Hepatocyte (in vitro differentiated cells): ENCODE data around the gene IL17F. TPM values are rescaled to one million over a fixed set of nuclear protein-coding genes. Genes with fewer than 3 reads are reported as not detected.

ENCODE experiments used
- DNase-seq: peaks from one replicate; pipeline ENCODE4 v3.0.0-alpha.2; 2016; ENCODE audit warnings: low spot score
- H2AFZ ChIP-seq: fragments of 200-600 bp; sonication (generic); 2 replicates; pipeline ENCODE4 v1.6.0; 2016; ENCODE audit warnings: antibody characterized with exemption, mild to moderate bottlenecking
- H3K27ac ChIP-seq: fragments of 200-600 bp; sonication (generic); 2 replicates; pipeline ENCODE4 v1.5.1; 2016; ENCODE audit warnings: mild to moderate bottlenecking
- H3K27me3 ChIP-seq: fragments of 200-600 bp; sonication (generic); 2 replicates; pipeline ENCODE4 v1.6.1; 2016
- H3K36me3 ChIP-seq: fragments of 200-600 bp; sonication (generic); replicated peaks from 2 replicates; pipeline ENCODE4 v1.5.1; 2016; ENCODE audit warnings: low read depth; ENCODE audit not compliant: insufficient read depth
- H3K4me1 ChIP-seq: fragments of 200-600 bp; sonication (generic); 2 replicates; pipeline ENCODE4 v1.5.1; 2016; ENCODE audit warnings: mild to moderate bottlenecking, moderate library complexity; ENCODE audit not compliant: insufficient read depth
- H3K4me2 ChIP-seq: fragments of 200-600 bp; sonication (generic); 2 replicates; pipeline ENCODE4 v1.6.0; 2016
- H3K4me3 ChIP-seq: fragments of 200-600 bp; sonication (generic); 2 replicates; pipeline ENCODE4 v1.5.1; 2016; ENCODE audit warnings: mild to moderate bottlenecking
- H3K79me2 ChIP-seq: fragments of 200-600 bp; sonication (generic); 2 replicates; pipeline ENCODE4 v1.6.0; 2017; ENCODE audit warnings: mild to moderate bottlenecking
- H3K9me2 ChIP-seq: fragments of 200-600 bp; sonication (generic); replicated peaks from 2 replicates; pipeline ENCODE4 v1.6.0; 2017; ENCODE audit warnings: mild to moderate bottlenecking; ENCODE audit not compliant: insufficient read depth
- H3K9me3 ChIP-seq: fragments of 200-600 bp; sonication (generic); 2 replicates; pipeline ENCODE4 v1.5.1; 2016; ENCODE audit warnings: low read depth, mild to moderate bottlenecking
- H4K20me1 ChIP-seq: fragments of 200-600 bp; sonication (generic); 2 replicates; pipeline ENCODE4 v1.6.0; 2016; ENCODE audit warnings: mild to moderate bottlenecking; ENCODE audit not compliant: insufficient read depth, poor library complexity, severe bottlenecking
- CTCF ChIP-seq: fragments of 200-600 bp; sonication (generic); IDR thresholded peaks from 2 replicates; pipeline ENCODE4 v1.5.1; 2016; ENCODE audit warnings: antibody characterized with exemption, mild to moderate bottlenecking; ENCODE audit not compliant: poor library complexity
- EZH2 ChIP-seq: fragments of 200-600 bp; sonication (generic); IDR thresholded peaks from 2 replicates; pipeline ENCODE4 v1.6.1; 2016; ENCODE audit warnings: antibody characterized with exemption, mild to moderate bottlenecking, borderline replicate concordance
- EZH2phosphoT487 ChIP-seq: fragments of 200-600 bp; sonication (generic); IDR thresholded peaks from one replicate; pipeline ENCODE4 v1.6.1; 2018; ENCODE audit warnings: antibody characterized with exemption, mild to moderate bottlenecking, low read depth, moderate library complexity; ENCODE audit not compliant: unreplicated experiment, severe bottlenecking
- WGBS: methylation state at CpG from one replicate; pipeline ENCODE4 v1.1.6; 2016; ENCODE audit warnings: low lambda C conversion rate; ENCODE audit errors: missing lambda C conversion rate; 5-methylcytosine and 5-hydroxymethylcytosine counted together
- polyA plus RNA-seq: library from polyadenylated mRNA; unstranded; fragments of >200 nt; fragmentation: Nextera tagmentation; extraction: Ambion mirVana; gene quantifications from 2 replicates; pipeline ENCODE4 v1.2.1, GENCODE V29; 2016
- total RNA-seq: library from RNA; depleted of rRNA; stranded (reverse); fragments of >200 nt; gene quantifications from 2 replicates; pipeline ENCODE4 v1.2.3, GENCODE V29; 2014

The IL17F gene
- total RNA-seq (not detected in 2 replicates), polyA plus RNA-seq (not detected in 2 replicates)

DNA sequence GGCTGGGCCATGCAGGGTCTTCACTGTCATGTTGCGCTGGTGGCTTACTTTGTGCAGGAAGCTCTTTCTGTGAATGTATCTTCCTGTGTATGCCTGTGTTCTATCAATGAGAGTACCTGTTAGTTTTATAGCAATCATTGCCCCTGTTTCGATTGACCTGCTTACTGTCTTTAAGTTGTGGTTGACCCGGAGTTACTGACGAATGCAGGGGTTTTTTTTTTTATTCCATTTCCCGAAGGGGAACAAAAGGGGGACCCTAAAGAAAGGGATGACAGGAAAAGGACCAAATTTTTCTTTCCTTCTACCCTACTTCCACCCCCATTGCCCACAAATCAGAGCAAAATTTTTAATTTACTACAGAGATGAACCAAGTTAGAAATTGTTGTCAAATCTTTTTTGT, at the start of gene IL17F:
IL17F (minus strand) TSS at position 101 of the 400 bp plus-strand sequence; CDS start at position 30, 71 bp downstream.
- H2AFZ ChIP-seq: no peak within 1 kb of the TSS
- no peaks in the 10 kb centered on the region for H3K27me3 ChIP-seq
- no peak within 1 kb of the TSS for H3K27ac ChIP-seq
- H3K79me2 ChIP-seq: no peaks in the 10 kb centered on the region
- no peak for DNase-seq
- H3K4me1 ChIP-seq: no peaks in the 10 kb centered on the region
- 92% methylated on average over 5 of the region's 5 CpGs for WGBS
- TF ChIP-seq CTCF (no peak), EZH2 (no peak), EZH2phosphoT487 (no peak)
- H3K4me2 ChIP-seq: no peak within 1 kb of the TSS
- no peaks in the 10 kb centered on the region for H3K36me3 ChIP-seq
- no peaks in the 10 kb centered on the region for H3K9me2 ChIP-seq
- H3K9me3 ChIP-seq: no peaks in the 10 kb centered on the region
- H3K4me3 ChIP-seq: no peak within 1 kb of the TSS
- H4K20me1 ChIP-seq: no peaks in the 10 kb centered on the region

GRCh38 chr6:52293067-52293466, 48.8 kb upstream of the IL17F start:
- Histone ChIP-seq H3K4me3 (no peak overlapping the region), H3K79me2 (no peaks in the 10 kb centered on the region), H3K4me2 (no peak overlapping the region), H3K27ac (no peak overlapping the region), H3K4me1 (no peaks in the 10 kb centered on the region), H4K20me1 (no peaks in the 10 kb centered on the region), H2AFZ (no peak overlapping the region), H3K27me3 (no peaks in the 10 kb centered on the region), H3K9me3 (no peaks in the 10 kb centered on the region), H3K36me3 (no peaks in the 10 kb centered on the region), H3K9me2 (no peaks in the 10 kb centered on the region)
- TF ChIP-seq EZH2phosphoT487 (no peak), CTCF (no peak), EZH2 (no peak)
- DNase-seq: no peak

GRCh38 chr6:52288841-52289240, 44.5 kb upstream of the IL17F start:
- DNase-seq: no peak
- no peaks in the 10 kb centered on the region for H3K36me3 ChIP-seq
- TF ChIP-seq EZH2 (no peak), EZH2phosphoT487 (no peak), CTCF (no peak)
- H3K9me3 ChIP-seq: no peaks in the 10 kb centered on the region
- no peak overlapping the region for H3K4me3 ChIP-seq
- peaks cover 4% of the 10 kb centered on the region for H3K79me2 ChIP-seq
- H3K4me1 ChIP-seq: no peaks in the 10 kb centered on the region
- H3K4me2 ChIP-seq: no peak overlapping the region
- WGBS: 89% methylated on average over 2 of the region's 2 CpGs
- H3K27ac ChIP-seq: no peak overlapping the region
- H3K27me3 ChIP-seq: no peaks in the 10 kb centered on the region
- no peaks in the 10 kb centered on the region for H3K9me2 ChIP-seq
- no peaks in the 10 kb centered on the region for H4K20me1 ChIP-seq
- H2AFZ ChIP-seq: no peak overlapping the region

DNA sequence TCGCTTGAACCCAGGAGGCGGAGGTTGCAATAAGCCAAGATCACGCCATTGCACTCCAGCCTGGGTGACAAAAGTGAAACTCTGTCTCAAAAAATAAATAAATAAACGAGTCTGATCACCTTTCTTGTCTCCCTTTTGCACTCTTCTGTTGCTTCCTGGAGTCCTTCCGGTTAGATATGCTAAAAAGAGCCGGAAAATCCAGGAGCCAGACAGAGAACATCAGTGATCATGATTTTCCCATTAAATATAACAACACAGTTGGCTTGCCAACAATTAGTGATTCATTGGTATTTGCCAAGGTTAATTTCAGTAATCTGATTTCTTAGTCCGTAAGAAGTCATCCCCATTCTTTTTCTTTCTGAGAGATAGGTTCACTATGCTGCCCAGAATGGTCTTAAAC, 43.9 kb upstream of the IL17F start:
- 97% methylated on average over 7 of the region's 7 CpGs for WGBS
- DNase-seq: no peak
- no peaks in the 10 kb centered on the region for H3K27me3 ChIP-seq
- peaks cover 10% of the 10 kb centered on the region for H3K79me2 ChIP-seq
- no peaks in the 10 kb centered on the region for H4K20me1 ChIP-seq
- H3K9me3 ChIP-seq: no peaks in the 10 kb centered on the region
- H2AFZ ChIP-seq: no peak overlapping the region
- H3K4me1 ChIP-seq: no peaks in the 10 kb centered on the region
- H3K9me2 ChIP-seq: no peaks in the 10 kb centered on the region
- no peak overlapping the region for H3K4me3 ChIP-seq
- no peaks in the 10 kb centered on the region for H3K36me3 ChIP-seq
- TF ChIP-seq EZH2phosphoT487: no peak
- no peak for TF ChIP-seq CTCF
- TF ChIP-seq EZH2: no peak
- no peak overlapping the region for H3K27ac ChIP-seq
- no peak overlapping the region for H3K4me2 ChIP-seq
